Endothelial cell of umbilical vein (primary cell): ENCODE results near the gene ANKZF1.

Experiments
- CTCF ChIP-seq, 2 donors: IDR thresholded peaks; 1 replicate in 1 of 2; 2 replicates in 1 of 2; pipeline ENCODE4 v1.5.1; 2011; ENCODE audit warnings: low read length in 2 of 2, mild to moderate bottlenecking in 2 of 2, moderate library complexity in 2 of 2, control low read depth in 1 of 2, inconsistent platforms in 1 of 2, low read depth in 1 of 2; ENCODE audit not compliant: insufficient read depth in 1 of 2; ENCODE audit errors: extremely low read depth in 1 of 2
- POLR2A ChIP-seq: IDR thresholded peaks from 2 replicates; pipeline ENCODE4 v1.6.1; 2012; ENCODE audit warnings: low read depth, mild to moderate bottlenecking, control low read depth, low read length

- TF ChIP-seq CTCF (IDR thresholded peaks at IDR 0.05; ENCODE audit: extremely low read depth in 1 of 2, insufficient read depth in 1 of 2, low read depth in 1 of 2, low read length in 2 of 2) (no peak), POLR2A (no peak)
These were observed 52.8 kb downstream of the ANKZF1 start for GRCh38 chr2:219282375-219282774.
